ENCODE measurements around the gene EPSTI1. TPM values are rescaled to one million over a fixed set of nuclear protein-coding genes. Genes with fewer than 3 reads are reported as not detected.

EPSTI1 gene
- total RNA-seq, 6 donors from 2014 or later, result 10.2 to 61.8 (median 24.0) TPM

DNA sequence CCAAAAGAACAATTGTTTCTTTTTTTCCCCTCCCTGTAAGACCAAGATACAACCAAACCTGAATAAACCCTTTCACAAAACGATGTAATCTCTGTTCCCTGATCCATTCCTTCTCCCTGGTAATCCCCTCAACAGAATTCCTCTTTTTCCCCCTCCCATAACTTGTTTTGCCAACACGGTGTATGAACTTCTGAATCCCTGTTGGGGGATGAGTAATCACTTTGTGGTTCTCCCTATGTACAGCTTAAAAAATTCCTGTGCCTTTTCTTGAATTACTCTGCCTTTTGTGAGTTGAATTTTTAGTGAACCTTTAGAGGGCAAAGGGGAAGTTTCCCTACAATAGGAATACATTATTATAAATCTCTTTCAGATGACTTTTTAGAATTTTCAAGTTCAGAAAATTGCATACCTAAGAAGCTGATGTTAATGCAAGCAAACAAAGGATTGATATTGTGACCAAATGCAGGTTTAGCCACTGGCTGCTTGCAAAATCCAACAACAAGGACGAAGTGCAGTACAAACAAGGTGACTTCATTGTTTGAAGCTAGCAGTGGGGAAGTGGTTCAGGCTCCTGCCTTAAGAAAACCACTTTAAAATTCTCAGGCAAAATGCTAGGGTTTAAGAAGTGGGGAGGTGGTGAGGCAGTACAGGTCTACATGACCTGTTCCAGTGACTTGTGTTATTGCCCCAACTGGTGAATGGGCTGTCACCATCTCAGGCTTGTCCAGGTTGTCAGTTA is 15.0 kb upstream of the EPSTI1 start:
- TF ChIP-seq, protein P1, sequence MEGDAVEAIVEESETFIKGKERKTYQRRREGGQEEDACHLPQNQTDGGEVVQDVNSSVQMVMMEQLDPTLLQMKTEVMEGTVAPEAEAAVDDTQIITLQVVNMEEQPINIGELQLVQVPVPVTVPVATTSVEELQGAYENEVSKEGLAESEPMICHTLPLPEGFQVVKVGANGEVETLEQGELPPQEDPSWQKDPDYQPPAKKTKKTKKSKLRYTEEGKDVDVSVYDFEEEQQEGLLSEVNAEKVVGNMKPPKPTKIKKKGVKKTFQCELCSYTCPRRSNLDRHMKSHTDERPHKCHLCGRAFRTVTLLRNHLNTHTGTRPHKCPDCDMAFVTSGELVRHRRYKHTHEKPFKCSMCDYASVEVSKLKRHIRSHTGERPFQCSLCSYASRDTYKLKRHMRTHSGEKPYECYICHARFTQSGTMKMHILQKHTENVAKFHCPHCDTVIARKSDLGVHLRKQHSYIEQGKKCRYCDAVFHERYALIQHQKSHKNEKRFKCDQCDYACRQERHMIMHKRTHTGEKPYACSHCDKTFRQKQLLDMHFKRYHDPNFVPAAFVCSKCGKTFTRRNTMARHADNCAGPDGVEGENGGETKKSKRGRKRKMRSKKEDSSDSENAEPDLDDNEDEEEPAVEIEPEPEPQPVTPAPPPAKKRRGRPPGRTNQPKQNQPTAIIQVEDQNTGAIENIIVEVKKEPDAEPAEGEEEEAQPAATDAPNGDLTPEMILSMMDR (IDR thresholded peaks at IDR 0.05), result no peak
- TF ChIP-seq EP300 (IDR thresholded peaks at IDR 0.05) (no peak), POLR2AphosphoS5 (IDR thresholded peaks at IDR 0.05) (no peak), POLR2A (IDR thresholded peaks at IDR 0.05) (no peak)
- Histone ChIP-seq H3K27me3 (no peaks in the 10 kb centered on the region), H3K27ac (no peak overlapping the region), H3K4me1 (peaks cover 0 to 7% (median 2%) of the 10 kb centered on the region in 4 donors), H3K9me3 (no peaks in the 10 kb centered on the region), H3K36me3 (no peaks in the 10 kb centered on the region), H3K4me3 (no peak overlapping the region)
- no peak for ATAC-seq (ENCODE audit: low FRiP score in 2 of 2)
- 41 to 49% methylated on average over 3 of the region's 3 CpGs for WGBS, 2 donors
- no peak for DNase-seq

DNA sequence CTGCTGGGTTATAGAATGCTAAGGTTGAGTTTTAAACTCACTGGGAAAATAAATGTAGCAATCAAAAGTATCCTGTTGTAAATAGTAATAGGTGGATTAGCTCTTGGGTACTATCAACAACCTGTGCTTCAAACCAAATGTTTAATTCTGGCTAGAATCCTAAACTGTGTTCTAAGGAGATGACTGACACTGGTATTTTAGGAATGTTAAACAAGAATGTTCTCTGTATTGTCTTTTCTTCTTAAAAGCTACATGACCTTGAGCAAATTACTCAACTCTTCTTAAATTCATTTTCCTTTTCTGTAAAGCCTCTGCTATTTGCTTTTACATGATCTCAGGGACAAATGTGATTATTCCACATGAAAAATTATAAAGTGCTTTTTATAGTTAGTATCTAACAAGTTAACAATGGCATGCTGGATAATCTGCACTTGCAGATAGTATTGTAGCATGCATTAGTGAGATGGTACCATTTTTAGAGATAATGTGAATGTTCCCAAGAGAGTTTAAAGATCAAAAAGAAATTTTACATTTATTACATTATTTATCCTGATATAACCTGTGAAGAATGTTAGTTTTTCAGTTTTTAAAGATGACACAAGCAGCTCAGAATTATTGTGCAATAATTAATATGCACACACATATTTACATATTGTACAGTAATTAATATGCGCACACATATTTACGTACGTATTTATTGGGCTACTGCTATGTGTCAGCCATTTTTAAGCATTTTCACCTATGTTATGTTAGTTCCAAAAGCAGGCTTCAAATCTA is 13.6 kb upstream of the EPSTI1 start:
- no peak overlapping the region for H3K4me3 ChIP-seq
- H3K27ac ChIP-seq, result no peak overlapping the region
- 95 to 97% methylated on average over 3 of the region's 3 CpGs for WGBS, 2 donors
- no peak for DNase-seq
- peaks cover 0 to 7% (median 2%) of the 10 kb centered on the region in 4 donors for H3K4me1 ChIP-seq
- no peaks in the 10 kb centered on the region for H3K9me3 ChIP-seq
- peak in 1 of 2 donors; percentile 51 for ATAC-seq (ENCODE audit: low FRiP score in 2 of 2)
- TF ChIP-seq POLR2A (IDR thresholded peaks at IDR 0.05), result no peak
- no peak for TF ChIP-seq EP300 (IDR thresholded peaks at IDR 0.05)
- no peak for TF ChIP-seq POLR2AphosphoS5 (IDR thresholded peaks at IDR 0.05)
- TF ChIP-seq, protein P1 (IDR thresholded peaks at IDR 0.05), result no peak
- no peaks in the 10 kb centered on the region for H3K36me3 ChIP-seq
- no peaks in the 10 kb centered on the region for H3K27me3 ChIP-seq

DNA sequence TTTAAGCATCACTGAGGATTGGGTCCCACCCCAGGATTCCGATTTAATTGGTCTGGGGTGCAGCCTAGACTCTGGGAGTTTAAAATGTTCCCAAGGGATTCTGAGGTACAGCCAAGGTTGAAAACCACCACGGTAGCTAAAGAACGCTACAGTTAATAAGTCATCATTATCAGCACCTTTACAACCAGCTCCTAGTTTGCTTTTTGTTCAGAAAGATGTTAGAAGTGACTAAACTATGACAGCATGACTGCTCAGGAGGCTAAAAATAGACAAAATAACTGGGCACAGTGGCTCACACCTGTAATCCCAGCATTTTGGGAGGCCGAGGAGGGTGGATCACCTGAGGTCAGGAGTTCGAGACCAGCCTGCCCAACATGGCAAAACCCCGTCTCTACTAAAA is 11.7 kb upstream of the EPSTI1 start:
- Histone ChIP-seq H3K4me1 (peaks cover 0 to 7% (median 2%) of the 10 kb centered on the region in 4 donors), H3K36me3 (no peaks in the 10 kb centered on the region), H3K4me3 (no peak overlapping the region), H3K27ac (no peak overlapping the region), H3K27me3 (no peaks in the 10 kb centered on the region), H3K9me3 (no peaks in the 10 kb centered on the region)
- DNase-seq (no peak), ATAC-seq (ENCODE audit: low FRiP score in 2 of 2) (no peak)
- 98% methylated on average over 6 of the region's 6 CpGs for WGBS, 2 donors
- TF ChIP-seq, protein P1 (IDR thresholded peaks at IDR 0.05), result no peak
- TF ChIP-seq POLR2A (IDR thresholded peaks at IDR 0.05) (no peak), EP300 (IDR thresholded peaks at IDR 0.05) (no peak), POLR2AphosphoS5 (IDR thresholded peaks at IDR 0.05) (no peak)

DNA sequence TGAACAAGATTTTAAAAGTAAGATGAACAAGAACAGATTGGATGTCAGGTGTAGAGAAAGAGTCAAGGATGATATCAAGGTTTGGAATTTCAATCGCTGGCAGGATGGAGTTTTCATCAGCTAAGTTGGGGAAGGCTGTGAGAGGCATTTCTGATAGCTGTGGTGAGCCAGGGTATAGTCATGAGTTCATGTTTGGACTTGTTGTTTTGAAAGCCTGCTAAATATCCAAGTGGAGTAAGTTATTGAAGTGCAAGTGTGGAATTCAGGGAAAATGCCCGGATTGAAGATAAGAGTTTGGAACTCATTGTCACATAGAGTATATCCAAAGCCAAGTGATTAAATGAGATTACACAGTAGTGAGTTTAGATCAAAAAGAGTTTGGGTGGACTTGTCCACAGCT is 11.0 kb upstream of the EPSTI1 start:
- TF ChIP-seq, protein P1 (IDR thresholded peaks at IDR 0.05), result no peak
- no peak for TF ChIP-seq POLR2AphosphoS5 (IDR thresholded peaks at IDR 0.05)
- no peak for TF ChIP-seq POLR2A (IDR thresholded peaks at IDR 0.05)
- TF ChIP-seq EP300 (IDR thresholded peaks at IDR 0.05), result no peak
- H3K9me3 ChIP-seq, result no peaks in the 10 kb centered on the region
- WGBS, 2 donors, result 78 to 96% methylated on average over 2 of the region's 2 CpGs
- H3K27ac ChIP-seq, result no peak overlapping the region
- H3K4me3 ChIP-seq, result no peak overlapping the region
- peaks cover 0 to 7% (median 2%) of the 10 kb centered on the region in 4 donors for H3K4me1 ChIP-seq
- ATAC-seq (ENCODE audit: low FRiP score in 2 of 2) (no peak), DNase-seq (no peak)
- no peaks in the 10 kb centered on the region for H3K27me3 ChIP-seq
- H3K36me3 ChIP-seq, result no peaks in the 10 kb centered on the region
